ENCODE measurements around the gene KANK4.

KANK4 gene

GRCh38 chr1:62333441-62333840, 14.2 kb upstream of the KANK4 start:
- Histone ChIP-seq H3K27ac (no peak overlapping the region), H3K9ac (no peak overlapping the region), H3K4me2 (no peak overlapping the region), H3K27me3 (ENCODE audit: insufficient read depth, low read depth) (no peaks in the 10 kb centered on the region), H3K36me3 (ENCODE audit: insufficient read depth) (no peaks in the 10 kb centered on the region), H3K79me2 (ENCODE audit: insufficient read depth, low read depth) (no peaks in the 10 kb centered on the region), H3K4me1 (ENCODE audit: low read depth, poor library complexity, severe bottlenecking) (peaks cover 4% of the 10 kb centered on the region), H3K4me3 (IDR thresholded peaks at IDR 0.05; ENCODE audit: insufficient read depth, low read depth, low read length) (no peak overlapping the region), H4K20me1 (ENCODE audit: insufficient read depth) (no peaks in the 10 kb centered on the region), H2AFZ (ENCODE audit: low read depth) (no peak overlapping the region)
- TF ChIP-seq, protein P1, sequence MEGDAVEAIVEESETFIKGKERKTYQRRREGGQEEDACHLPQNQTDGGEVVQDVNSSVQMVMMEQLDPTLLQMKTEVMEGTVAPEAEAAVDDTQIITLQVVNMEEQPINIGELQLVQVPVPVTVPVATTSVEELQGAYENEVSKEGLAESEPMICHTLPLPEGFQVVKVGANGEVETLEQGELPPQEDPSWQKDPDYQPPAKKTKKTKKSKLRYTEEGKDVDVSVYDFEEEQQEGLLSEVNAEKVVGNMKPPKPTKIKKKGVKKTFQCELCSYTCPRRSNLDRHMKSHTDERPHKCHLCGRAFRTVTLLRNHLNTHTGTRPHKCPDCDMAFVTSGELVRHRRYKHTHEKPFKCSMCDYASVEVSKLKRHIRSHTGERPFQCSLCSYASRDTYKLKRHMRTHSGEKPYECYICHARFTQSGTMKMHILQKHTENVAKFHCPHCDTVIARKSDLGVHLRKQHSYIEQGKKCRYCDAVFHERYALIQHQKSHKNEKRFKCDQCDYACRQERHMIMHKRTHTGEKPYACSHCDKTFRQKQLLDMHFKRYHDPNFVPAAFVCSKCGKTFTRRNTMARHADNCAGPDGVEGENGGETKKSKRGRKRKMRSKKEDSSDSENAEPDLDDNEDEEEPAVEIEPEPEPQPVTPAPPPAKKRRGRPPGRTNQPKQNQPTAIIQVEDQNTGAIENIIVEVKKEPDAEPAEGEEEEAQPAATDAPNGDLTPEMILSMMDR (conservative IDR thresholded peaks at IDR 0.05; ENCODE audit: low read depth, low read length), result no peak

DNA sequence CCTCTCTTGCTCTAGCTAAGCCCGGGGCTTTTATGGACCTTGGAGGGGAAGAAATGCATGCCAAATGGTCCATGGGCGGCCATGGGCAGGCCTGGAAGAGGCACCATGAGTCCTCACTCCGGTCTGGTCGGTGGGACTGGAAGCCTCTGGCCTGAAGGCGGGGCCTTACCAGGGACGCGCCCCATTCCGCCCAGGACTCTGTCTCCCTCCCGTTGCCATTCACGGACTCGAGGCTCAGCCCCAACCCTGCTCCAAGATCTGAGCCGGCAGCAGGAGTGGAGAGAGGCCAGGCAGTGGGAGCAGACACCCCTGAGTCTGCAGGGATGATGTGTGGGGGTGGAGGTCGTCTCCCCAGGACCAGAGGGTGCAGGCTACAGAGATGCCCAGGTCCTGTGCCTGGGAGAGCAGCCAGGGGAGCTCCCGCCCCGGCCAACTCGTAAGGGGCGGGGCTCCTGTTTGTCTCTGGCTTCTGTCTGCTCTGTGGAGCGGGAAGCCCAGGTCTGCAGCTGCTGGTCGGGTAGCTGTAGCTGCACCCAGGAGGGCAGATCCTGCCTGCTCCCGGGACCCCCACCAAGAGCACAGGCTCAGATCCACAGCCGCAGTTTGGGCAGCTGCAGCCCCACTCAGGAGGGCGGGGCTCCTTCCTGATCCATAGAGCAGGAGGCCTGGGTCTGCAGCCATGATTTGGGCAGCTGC, 8.3 kb upstream of the KANK4 start:
- TF ChIP-seq, protein P1 (conservative IDR thresholded peaks at IDR 0.05; ENCODE audit: low read depth, low read length), result no peak
- Histone ChIP-seq H4K20me1 (ENCODE audit: insufficient read depth) (no peaks in the 10 kb centered on the region), H3K4me2 (no peak overlapping the region), H2AFZ (ENCODE audit: low read depth) (no peak overlapping the region), H3K4me1 (ENCODE audit: low read depth, poor library complexity, severe bottlenecking) (peaks cover 4% of the 10 kb centered on the region), H3K4me3 (IDR thresholded peaks at IDR 0.05; ENCODE audit: insufficient read depth, low read depth, low read length) (no peak overlapping the region), H3K27me3 (ENCODE audit: insufficient read depth, low read depth) (no peaks in the 10 kb centered on the region), H3K79me2 (ENCODE audit: insufficient read depth, low read depth) (no peaks in the 10 kb centered on the region), H3K27ac (no peak overlapping the region), H3K36me3 (ENCODE audit: insufficient read depth) (no peaks in the 10 kb centered on the region), H3K9ac (no peak overlapping the region)

DNA sequence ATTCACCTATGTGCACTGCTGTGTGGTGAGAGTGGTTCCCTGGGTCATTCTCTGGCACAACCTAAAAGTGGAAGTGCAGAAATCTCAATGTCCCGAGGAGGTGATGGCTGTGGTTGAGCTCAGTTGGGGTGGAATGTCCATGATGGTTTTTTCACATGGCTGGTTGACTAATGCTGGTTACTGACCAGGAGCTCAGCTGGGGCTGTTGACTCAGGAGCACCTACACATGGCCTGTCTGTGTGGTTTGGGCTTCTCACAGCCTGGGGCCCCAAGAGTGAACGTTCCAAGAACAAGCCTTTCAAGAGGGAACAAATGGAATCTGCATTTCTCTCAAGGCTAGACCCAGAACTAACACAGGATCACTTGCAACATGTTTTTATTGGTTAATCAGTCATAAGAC, 6.4 kb upstream of the KANK4 start:
- TF ChIP-seq, protein P1 (conservative IDR thresholded peaks at IDR 0.05; ENCODE audit: low read depth, low read length), result no peak
- H3K36me3 ChIP-seq (ENCODE audit: insufficient read depth), result no peaks in the 10 kb centered on the region
- H4K20me1 ChIP-seq (ENCODE audit: insufficient read depth), result no peaks in the 10 kb centered on the region
- peaks cover 10% of the 10 kb centered on the region for H3K4me1 ChIP-seq (ENCODE audit: low read depth, poor library complexity, severe bottlenecking)
- H2AFZ ChIP-seq (ENCODE audit: low read depth), result no peak overlapping the region
- H3K4me3 ChIP-seq (IDR thresholded peaks at IDR 0.05; ENCODE audit: insufficient read depth, low read depth, low read length), result no peak overlapping the region
- H3K27ac ChIP-seq, result no peak overlapping the region
- H3K4me2 ChIP-seq, result no peak overlapping the region
- no peaks in the 10 kb centered on the region for H3K79me2 ChIP-seq (ENCODE audit: insufficient read depth, low read depth)
- no peaks in the 10 kb centered on the region for H3K27me3 ChIP-seq (ENCODE audit: insufficient read depth, low read depth)
- no peak overlapping the region for H3K9ac ChIP-seq

DNA sequence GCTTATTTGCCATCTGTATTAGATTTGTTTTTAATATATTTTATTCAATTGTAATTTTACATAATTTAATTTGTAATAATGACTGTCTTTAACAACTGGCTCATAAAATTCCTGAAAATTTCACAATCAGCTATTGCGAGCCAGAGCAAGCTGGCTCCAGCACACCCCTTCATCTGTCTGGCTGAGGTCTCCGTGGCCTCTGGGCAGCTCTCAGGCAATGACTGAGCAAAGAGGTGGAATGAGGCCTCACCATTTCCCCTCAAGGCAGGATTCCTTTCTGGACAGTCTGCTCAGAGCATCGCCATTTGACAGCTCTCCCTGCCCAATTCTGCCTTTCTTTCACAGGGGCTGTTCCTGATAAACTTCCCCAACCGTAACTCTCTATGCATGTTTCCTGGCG, 5.8 kb upstream of the KANK4 start:
- TF ChIP-seq, protein P1 (conservative IDR thresholded peaks at IDR 0.05; ENCODE audit: low read depth, low read length), result no peak
- Histone ChIP-seq H3K4me2 (no peak overlapping the region), H2AFZ (ENCODE audit: low read depth) (no peak overlapping the region), H3K9ac (no peak overlapping the region), H3K4me1 (ENCODE audit: low read depth, poor library complexity, severe bottlenecking) (peaks cover 9% of the 10 kb centered on the region), H4K20me1 (ENCODE audit: insufficient read depth) (no peaks in the 10 kb centered on the region), H3K36me3 (ENCODE audit: insufficient read depth) (no peaks in the 10 kb centered on the region), H3K27ac (no peak overlapping the region), H3K27me3 (ENCODE audit: insufficient read depth, low read depth) (no peaks in the 10 kb centered on the region), H3K4me3 (IDR thresholded peaks at IDR 0.05; ENCODE audit: insufficient read depth, low read depth, low read length) (no peak overlapping the region), H3K79me2 (ENCODE audit: insufficient read depth, low read depth) (no peaks in the 10 kb centered on the region)

Data from KMS-11 (cell line).